Activated T-cell treated with anti-CD3 and anti-CD28 coated beads, Interleukin-2, amount 50 U/mL, for 72 hours (primary cell): ENCODE results near the gene NVL. TPM values are rescaled to one million over a fixed set of nuclear protein-coding genes. Genes with fewer than 3 reads are reported as not detected.

Experiments
- ATAC-seq, 2 donors: fragments of 150-1000 bp; cut with Tn5 transposase; replicated peaks in 1 of 2; 2 replicates each; pipeline ENCODE4 v1.10.0; 2021; ENCODE audit warnings: moderate library complexity in 2 of 2, mild to moderate bottlenecking in 1 of 2
- DNase-seq, 2 donors: peaks; one replicate each; pipeline ENCODE4 v3.0.0; 2021 to 2022; ENCODE audit warnings: mixed read lengths in 1 of 2
- H3K27ac Mint-ChIP-seq: one replicate; pipeline ENCODE4 v1.8.0; 2022; ENCODE audit warnings: mild to moderate bottlenecking, moderate library complexity, mixed read lengths
- H3K27me3 Mint-ChIP-seq: one replicate; pipeline ENCODE4 v1.8.0; 2022; ENCODE audit warnings: low read depth, mixed read lengths
- H3K36me3 Mint-ChIP-seq, 2 donors: one replicate each; pipeline ENCODE4 v1.8.0; 2022; ENCODE audit warnings: mixed read lengths in 2 of 2, mild to moderate bottlenecking in 1 of 2; ENCODE audit not compliant: insufficient read depth in 2 of 2
- H3K4me1 Mint-ChIP-seq: one replicate; pipeline ENCODE4 v1.8.0; 2022; ENCODE audit warnings: low read depth, mixed read lengths
- H3K4me3 Mint-ChIP-seq, 2 donors: one replicate each; pipeline ENCODE4 v1.8.0; 2022; ENCODE audit warnings: mild to moderate bottlenecking in 2 of 2, mixed read lengths in 2 of 2, moderate library complexity in 2 of 2
- H3K9me3 Mint-ChIP-seq, 2 donors: one replicate each; pipeline ENCODE4 v1.8.0; 2022; ENCODE audit warnings: mixed read lengths in 2 of 2
- total RNA-seq, 2 donors: library from RNA; stranded (reverse); gene quantifications; one replicate each; pipeline ENCODE4 v1.2.3, GENCODE V29; 2022

Gene NVL
- total RNA-seq, 2 donors from 2014 or later: 39.0 to 51.7 TPM

GRCh38 chr1:224264321-224264720 lies 65.7 kb downstream of the NVL start:
- DNase-seq (no peak), ATAC-seq (no peak)
- Mint-ChIP-seq H3K4me3 (no peak overlapping the region), H3K27ac (no peak overlapping the region), H3K9me3 (no peaks in the 10 kb centered on the region), H3K27me3 (no peaks in the 10 kb centered on the region), H3K4me1 (peaks cover 32% of the 10 kb centered on the region), H3K36me3 (peaks cover 5 to 12% of the 10 kb centered on the region in 2 donors)

DNA sequence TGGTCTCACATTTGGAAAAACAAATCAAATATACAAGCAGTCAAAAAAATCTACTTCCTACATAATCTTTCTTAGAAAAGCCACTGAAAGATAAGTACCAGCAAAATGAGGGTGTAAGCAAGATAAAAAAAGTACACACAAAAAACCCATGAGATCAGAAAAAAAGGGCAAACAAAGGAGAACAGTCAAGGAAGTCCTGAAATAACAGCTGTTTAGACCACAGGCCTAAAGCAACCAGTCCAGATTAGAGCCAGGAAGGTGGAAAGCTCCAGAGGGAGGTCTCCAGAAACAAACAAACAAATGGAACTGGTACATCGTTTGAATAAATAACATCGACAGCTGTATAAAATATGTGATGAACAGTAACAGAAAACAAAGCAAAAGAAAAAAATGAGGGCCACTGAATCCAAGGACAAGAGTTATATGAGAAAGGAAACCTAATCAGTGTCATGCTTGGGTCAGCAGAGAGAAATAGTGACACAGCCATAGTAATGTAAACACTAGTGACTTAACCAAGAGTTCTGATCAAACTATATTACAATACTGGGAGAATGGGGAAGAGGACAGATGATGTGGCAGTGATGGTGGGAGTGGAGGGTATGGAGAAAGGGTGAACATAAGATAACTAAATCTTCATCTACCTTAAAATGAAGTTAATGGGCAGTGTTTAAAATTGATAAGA lies 67.5 kb downstream of the NVL start:
- H3K4me1 Mint-ChIP-seq: peaks cover 32% of the 10 kb centered on the region
- ATAC-seq: no peak
- H3K4me3 Mint-ChIP-seq: peak overlapping the region in 1 of 2 donors; percentile 2
- H3K27me3 Mint-ChIP-seq: no peaks in the 10 kb centered on the region
- H3K36me3 Mint-ChIP-seq: peaks cover 5% of the 10 kb centered on the region in 2 donors
- peak overlapping the region; percentile 18 for H3K27ac Mint-ChIP-seq
- H3K9me3 Mint-ChIP-seq: no peaks in the 10 kb centered on the region
- no peak for DNase-seq

DNA sequence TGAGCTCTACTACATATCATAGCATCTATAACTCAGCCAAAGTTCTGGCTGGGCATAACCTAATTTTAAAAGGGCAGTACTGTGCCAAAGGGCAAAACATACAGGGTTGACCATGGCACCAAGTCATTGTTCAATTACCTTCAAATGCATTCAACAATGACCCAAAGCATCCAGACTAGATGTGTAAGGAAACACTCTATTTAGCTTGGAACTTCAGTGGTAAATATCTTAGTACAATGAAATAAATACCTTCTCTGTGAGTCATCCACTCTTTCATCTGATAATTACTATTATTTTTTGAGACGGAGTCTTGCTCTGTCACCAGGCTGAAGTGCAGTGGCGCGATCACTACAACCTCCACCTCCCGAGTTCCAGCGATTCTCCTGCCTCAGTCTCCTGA lies 70.0 kb downstream of the NVL start:
- H3K27me3 Mint-ChIP-seq: no peaks in the 10 kb centered on the region
- H3K4me1 Mint-ChIP-seq: peaks cover 20% of the 10 kb centered on the region
- no peaks in the 10 kb centered on the region for H3K9me3 Mint-ChIP-seq
- H3K36me3 Mint-ChIP-seq: peaks cover 5% of the 10 kb centered on the region in 2 donors
- no peak overlapping the region for H3K4me3 Mint-ChIP-seq
- ATAC-seq (no peak), DNase-seq (no peak)
- H3K27ac Mint-ChIP-seq: no peak overlapping the region

DNA sequence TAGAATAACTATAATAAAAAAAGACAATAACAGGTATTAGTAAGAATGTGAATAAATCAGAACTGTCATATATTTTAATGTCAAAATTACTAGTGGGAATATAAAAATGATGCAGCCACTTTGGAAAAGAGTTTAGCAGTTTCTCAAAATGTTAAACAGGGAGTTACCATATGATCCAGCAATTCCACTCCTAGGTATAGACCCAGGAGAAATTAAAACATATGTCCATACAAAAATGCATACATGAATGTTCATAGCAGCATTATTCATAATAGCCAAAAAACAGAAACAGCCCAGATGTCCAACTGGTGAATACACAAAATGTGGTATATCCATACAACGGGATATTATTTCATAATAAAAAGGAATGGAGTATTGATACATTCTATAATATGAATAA lies 71.6 kb downstream of the NVL start:
- H3K9me3 Mint-ChIP-seq: no peaks in the 10 kb centered on the region
- no peak for DNase-seq

GRCh38 chr1:224256640-224257039 lies 73.3 kb downstream of the NVL start:
- no peak for DNase-seq
- no peak for ATAC-seq
- Mint-ChIP-seq H3K4me3 (no peak overlapping the region), H3K4me1 (peaks cover 6% of the 10 kb centered on the region), H3K36me3 (peaks cover 0 to 3% of the 10 kb centered on the region in 2 donors), H3K27me3 (no peaks in the 10 kb centered on the region), H3K27ac (no peak overlapping the region), H3K9me3 (no peaks in the 10 kb centered on the region)

More for the DNA sequence above, 71.6 kb downstream of the NVL start:
- Mint-ChIP-seq H3K4me1 (peaks cover 20% of the 10 kb centered on the region), H3K27me3 (no peaks in the 10 kb centered on the region), H3K27ac (no peak overlapping the region), H3K4me3 (no peak overlapping the region), H3K36me3 (peaks cover 2 to 3% of the 10 kb centered on the region in 2 donors)
- no peak for ATAC-seq

DNA sequence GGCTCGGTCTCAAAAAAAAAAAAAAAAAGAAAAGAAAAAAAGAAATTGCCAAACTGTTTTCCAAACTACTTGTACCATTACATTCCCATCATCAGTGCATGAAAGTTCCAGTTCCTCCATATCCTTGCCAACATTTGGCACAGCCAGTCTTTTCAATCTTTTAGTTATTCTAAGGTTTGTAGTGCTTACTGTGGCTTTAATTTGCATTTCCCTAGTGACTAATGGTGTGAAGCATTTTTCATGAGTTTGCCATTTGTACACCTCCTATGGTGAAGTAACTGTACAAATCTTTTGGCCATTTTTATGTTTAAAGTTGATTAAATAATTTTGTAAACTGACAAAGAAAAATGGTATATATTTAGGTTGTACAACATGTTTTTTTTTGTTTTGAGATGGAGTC lies 76.3 kb downstream of the NVL start:
- DNase-seq (no peak), ATAC-seq (no peak)
- Mint-ChIP-seq H3K27ac (no peak overlapping the region), H3K4me1 (no peaks in the 10 kb centered on the region), H3K4me3 (no peak overlapping the region), H3K36me3 (peaks cover 0 to 3% of the 10 kb centered on the region in 2 donors), H3K27me3 (no peaks in the 10 kb centered on the region), H3K9me3 (no peaks in the 10 kb centered on the region)

- Mint-ChIP-seq H3K4me1 (no peaks in the 10 kb centered on the region), H3K36me3 (peaks cover 3 to 9% of the 10 kb centered on the region in 2 donors), H3K27me3 (no peaks in the 10 kb centered on the region), H3K27ac (peak overlapping the region; percentile 81), H3K9me3 (no peaks in the 10 kb centered on the region), H3K4me3 (no peak overlapping the region)
- ATAC-seq: no peak
- no peak for DNase-seq
Measured at GRCh38 chr1:224252479-224252878, 77.5 kb downstream of the NVL start.

- Mint-ChIP-seq H3K27ac (no peak overlapping the region), H3K27me3 (no peaks in the 10 kb centered on the region), H3K4me1 (no peaks in the 10 kb centered on the region), H3K4me3 (no peak overlapping the region), H3K36me3 (peaks cover 3 to 9% of the 10 kb centered on the region in 2 donors), H3K9me3 (no peaks in the 10 kb centered on the region)
- ATAC-seq (no peak), DNase-seq (no peak)
Measured at GRCh38 chr1:224251741-224252146, 78.2 kb downstream of the NVL start.

- Mint-ChIP-seq H3K4me1 (peaks cover 12% of the 10 kb centered on the region), H3K4me3 (no peak overlapping the region), H3K9me3 (no peaks in the 10 kb centered on the region), H3K36me3 (peaks cover 3 to 18% of the 10 kb centered on the region in 2 donors), H3K27ac (peak overlapping the region; percentile 86), H3K27me3 (no peaks in the 10 kb centered on the region)
- DNase-seq (no peak), ATAC-seq (peak in 1 of 2 donors; percentile 66)
Measured at GRCh38 chr1:224245188-224245587, 84.8 kb downstream of the NVL start.

DNA sequence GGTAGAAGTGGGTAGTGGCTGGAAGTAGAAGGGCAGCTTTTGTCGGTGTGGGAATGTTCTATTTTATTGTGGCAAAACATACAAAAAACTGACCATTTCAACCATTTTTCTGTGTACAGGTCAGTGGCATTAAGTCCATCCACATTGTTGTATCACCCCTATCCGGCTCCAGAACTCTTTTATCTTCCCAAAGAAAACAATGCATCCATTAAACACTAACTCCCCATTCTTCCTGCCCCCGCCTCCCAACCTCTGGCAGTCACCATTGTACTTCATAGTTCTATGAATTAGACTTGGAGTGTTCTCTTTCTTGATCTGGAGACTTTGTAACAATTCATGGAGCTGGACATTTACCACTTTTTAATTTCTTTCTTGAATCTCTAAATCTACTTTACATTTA lies 91.2 kb downstream of the NVL start:
- no peak for ATAC-seq
- no peak overlapping the region for H3K4me3 Mint-ChIP-seq
- H3K9me3 Mint-ChIP-seq: no peaks in the 10 kb centered on the region
- no peak for DNase-seq
- no peaks in the 10 kb centered on the region for H3K27me3 Mint-ChIP-seq
- H3K4me1 Mint-ChIP-seq: no peaks in the 10 kb centered on the region
- no peak overlapping the region for H3K27ac Mint-ChIP-seq
- H3K36me3 Mint-ChIP-seq: no peaks in the 10 kb centered on the region

DNA sequence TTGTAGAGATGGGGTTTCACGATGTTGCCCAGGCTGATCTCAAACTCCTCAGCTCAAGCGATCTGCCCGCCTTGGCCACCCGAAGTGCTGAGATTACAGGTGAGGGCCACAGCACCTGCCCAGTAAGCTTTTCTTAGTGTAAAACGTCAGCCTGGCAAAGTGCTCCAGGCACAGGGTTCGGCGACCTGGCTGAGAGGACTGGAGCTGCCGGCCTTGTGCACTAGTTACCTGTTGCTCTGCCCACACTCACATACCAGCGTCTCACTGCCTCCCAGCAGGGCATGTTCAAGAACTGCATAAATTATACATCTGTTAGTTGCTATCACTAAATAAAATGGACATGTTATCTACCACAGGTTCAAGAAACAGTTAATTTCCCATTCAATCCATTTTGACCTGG lies 91.8 kb downstream of the NVL start:
- Mint-ChIP-seq H3K4me3 (no peak overlapping the region), H3K36me3 (peaks cover 0 to 2% of the 10 kb centered on the region in 2 donors), H3K27me3 (no peaks in the 10 kb centered on the region), H3K4me1 (no peaks in the 10 kb centered on the region), H3K9me3 (no peaks in the 10 kb centered on the region), H3K27ac (no peak overlapping the region)
- DNase-seq: no peak
- no peak for ATAC-seq

- Mint-ChIP-seq H3K27me3 (no peaks in the 10 kb centered on the region), H3K9me3 (no peaks in the 10 kb centered on the region), H3K4me3 (no peak overlapping the region), H3K27ac (peak overlapping the region; percentile 28), H3K4me1 (no peaks in the 10 kb centered on the region), H3K36me3 (peaks cover 0 to 2% of the 10 kb centered on the region in 2 donors)
- DNase-seq (no peak), ATAC-seq (no peak)
Measured at GRCh38 chr1:224237119-224237881, 92.7 kb downstream of the NVL start.

GRCh38 chr1:224235813-224236493 lies 94.0 kb downstream of the NVL start:
- ATAC-seq (no peak), DNase-seq (no peak)
- no peaks in the 10 kb centered on the region for H3K9me3 Mint-ChIP-seq
- H3K4me3 Mint-ChIP-seq: no peak overlapping the region
- peaks cover 0 to 4% of the 10 kb centered on the region in 2 donors for H3K36me3 Mint-ChIP-seq
- H3K27ac Mint-ChIP-seq: no peak overlapping the region
- H3K27me3 Mint-ChIP-seq: no peaks in the 10 kb centered on the region
- H3K4me1 Mint-ChIP-seq: no peaks in the 10 kb centered on the region
